Ishikawa (cell line): ENCODE data around the gene CWC25.

Experiments used
- CEBPB ChIP-seq: IDR thresholded peaks from 2 replicates; pipeline ENCODE4 v1.6.1; 2012
- CREB1 ChIP-seq: IDR thresholded peaks from 2 replicates; pipeline ENCODE4 v1.6.1; 2012; ENCODE audit warnings: low read depth
- EGR1 ChIP-seq: IDR thresholded peaks from 2 replicates; pipeline ENCODE4 v1.6.1; 2012
- EP300 ChIP-seq: IDR thresholded peaks from 2 replicates; pipeline ENCODE4 v1.6.1; 2012; ENCODE audit warnings: borderline replicate concordance
- FOXM1 ChIP-seq: IDR thresholded peaks from 2 replicates; pipeline ENCODE4 v1.6.1; 2012; ENCODE audit warnings: low read depth, borderline replicate concordance
- MAX ChIP-seq: IDR thresholded peaks from 2 replicates; pipeline ENCODE4 v1.6.1; 2012
- NFIC ChIP-seq: IDR thresholded peaks from 2 replicates; pipeline ENCODE4 v1.6.1; 2012
- RAD21 ChIP-seq: IDR thresholded peaks from 2 replicates; pipeline ENCODE4 v1.6.1; 2012; ENCODE audit warnings: low read depth
- REST ChIP-seq: IDR thresholded peaks from 2 replicates; pipeline ENCODE4 v1.6.1; 2012; ENCODE audit warnings: low read depth, mild to moderate bottlenecking
- TAF1 ChIP-seq: IDR thresholded peaks from 2 replicates; pipeline ENCODE4 v1.6.1; 2012; ENCODE audit warnings: low read depth, mild to moderate bottlenecking
- TEAD4 ChIP-seq: IDR thresholded peaks from 2 replicates; pipeline ENCODE4 v1.6.1; 2012
- USF1 ChIP-seq: IDR thresholded peaks from 2 replicates; pipeline ENCODE4 v1.6.1; 2012
- YY1 ChIP-seq: IDR thresholded peaks from 2 replicates; pipeline ENCODE4 v1.6.1; 2012; ENCODE audit warnings: low read depth
- ZBTB7A ChIP-seq: IDR thresholded peaks from 2 replicates; pipeline ENCODE4 v1.6.1; 2012; ENCODE audit warnings: low read depth

- TF ChIP-seq TAF1, result no peak; the same call in 1 of the 2 replicates
- TF ChIP-seq CREB1, result no peak; the same call in 1 of the 2 replicates
- TF ChIP-seq NFIC, result peak; percentile 40; the same call in 1 of the 2 replicates
- TF ChIP-seq YY1, result no peak
- no peak; the same call in 1 of the 2 replicates for TF ChIP-seq EP300
- TF ChIP-seq RAD21, result no peak
- TF ChIP-seq ZBTB7A, result no peak
- TF ChIP-seq USF1, result no peak
- no peak; the same call in 1 of the 2 replicates for TF ChIP-seq MAX
- TF ChIP-seq CEBPB, result peak; percentile 27; the same call in 1 of the 2 replicates
- no peak for TF ChIP-seq FOXM1
- TF ChIP-seq EGR1, result no peak
- no peak for TF ChIP-seq REST
- TF ChIP-seq TEAD4, result peak; percentile 89
These were observed 43.9 kb upstream of the CWC25 start for GRCh38 chr17:38868817-38869525.
